ENCODE measurements around the gene METTL13. TPM values are rescaled to one million over a fixed set of nuclear protein-coding genes. Genes with fewer than 3 reads are reported as not detected.

Gene METTL13
- total and polyA plus RNA-seq, 9 of the 15 experiments (the other 6 are each of a cell fraction or from before 2014, with no cell fraction given) = 18.9 to 78.9 (median 54.9) TPM

DNA sequence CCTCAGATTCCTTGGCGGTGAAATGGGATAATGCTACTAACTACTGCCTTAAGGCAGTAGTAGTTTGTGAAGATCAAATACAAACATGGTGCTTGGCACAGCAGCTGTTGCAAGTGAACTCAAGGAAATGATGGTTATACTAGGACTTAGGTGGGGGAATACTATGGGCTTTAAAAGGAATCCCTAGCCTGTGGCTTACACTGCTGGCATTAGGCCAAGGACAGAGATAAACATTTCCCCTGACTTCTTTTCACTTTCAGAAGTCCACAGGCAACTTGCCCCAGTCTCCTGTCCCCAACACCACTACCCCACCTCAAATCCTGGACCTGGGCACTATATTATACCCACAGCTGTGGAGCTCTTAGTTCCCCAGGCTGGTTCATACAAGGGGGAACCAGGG lies 26.5 kb upstream of the METTL13 start:
- ATAC-seq (peak; percentile 57), FAIRE-seq (peak; percentile 75), DNase-seq (ENCODE audit: extremely low read depth in 1 of 4, low spot score in 3 of 4) (peak in 2 of 4 experiments; percentile 63 to 75)
- no peaks in the 10 kb centered on the region for H3K79me2 ChIP-seq (ENCODE audit: control insufficient read depth, insufficient read depth, low read length)
- ChIA-PET POLR2A (interaction anchor here (1.7 to 3.8 kb wide), 2 partner anchors 10 to 12 kb away, joined by 5 to 24 read pairs; partner anchors contain the start of gene VAMP4), CTCF (ENCODE audit: low intra/inter-chr PET ratio) (no interaction called here)
- intact Hi-C loops (cut with micrococcal nuclease) = no loop called here
- H3K27me3 ChIP-seq (ENCODE audit: control insufficient read depth in 2 of 2, insufficient read depth in 2 of 2, low read length in 2 of 2) = no peaks in the 10 kb centered on the region
- H3K4me1 ChIP-seq (replicated peaks in 1 of 2; ENCODE audit: control insufficient read depth in 2 of 2, insufficient read depth in 2 of 2, low read length in 2 of 2) = peaks cover 16 to 25% of the 10 kb centered on the region in 2 experiments
- 0 out of 2 replicates have a peak, but pooled peaks cover 4% of the 10 kb centered on the region for H3K9me3 ChIP-seq (replicated peaks; ENCODE audit: control insufficient read depth, insufficient read depth, low read depth, low read length)
- H3K36me3 ChIP-seq (ENCODE audit: control insufficient read depth, insufficient read depth, low read length) = no peaks in the 10 kb centered on the region
- no peaks in the 10 kb centered on the region for H3K9me1 ChIP-seq (ENCODE audit: control insufficient read depth, insufficient read depth, low read length)
- 77% methylated on average over 1 of the region's 1 CpG for WGBS (ENCODE audit: insufficient coverage, low coverage, missing lambda C conversion rate)
- no peaks in the 10 kb centered on the region for H4K20me1 ChIP-seq (replicated peaks; ENCODE audit: control insufficient read depth, insufficient read depth, low read length)
- no peak overlapping the region for H3K4me3 ChIP-seq
- no peak overlapping the region for H3K4me2 ChIP-seq (ENCODE audit: insufficient read depth, low read length)
- no peak overlapping the region for H3K27ac ChIP-seq (ENCODE audit: extremely low read depth, low read depth, low read length)
- H2AFZ ChIP-seq (ENCODE audit: low read depth, low read length) = peak overlapping the region; percentile 87; the same call in 1 of the 2 replicates
- BruUV-seq (replicated peaks) = no TSS peak
- in situ Hi-C loops (cut with MboI) = no loop called here
- H3K9ac ChIP-seq (ENCODE audit: insufficient read depth in 1 of 2, low read depth in 2 of 2, low read length in 2 of 2) = peak overlapping the region in 1 of 2 experiments; percentile 49; a peak in 2 of 4 replicates
- TF ChIP-seq PRDM10 (IDR thresholded peaks at IDR 0.05; ENCODE audit: partially characterized antibody) (peak; percentile 8), MGA (IDR thresholded peaks at IDR 0.05) (no peak)
- TF ChIP-seq, protein P1, sequence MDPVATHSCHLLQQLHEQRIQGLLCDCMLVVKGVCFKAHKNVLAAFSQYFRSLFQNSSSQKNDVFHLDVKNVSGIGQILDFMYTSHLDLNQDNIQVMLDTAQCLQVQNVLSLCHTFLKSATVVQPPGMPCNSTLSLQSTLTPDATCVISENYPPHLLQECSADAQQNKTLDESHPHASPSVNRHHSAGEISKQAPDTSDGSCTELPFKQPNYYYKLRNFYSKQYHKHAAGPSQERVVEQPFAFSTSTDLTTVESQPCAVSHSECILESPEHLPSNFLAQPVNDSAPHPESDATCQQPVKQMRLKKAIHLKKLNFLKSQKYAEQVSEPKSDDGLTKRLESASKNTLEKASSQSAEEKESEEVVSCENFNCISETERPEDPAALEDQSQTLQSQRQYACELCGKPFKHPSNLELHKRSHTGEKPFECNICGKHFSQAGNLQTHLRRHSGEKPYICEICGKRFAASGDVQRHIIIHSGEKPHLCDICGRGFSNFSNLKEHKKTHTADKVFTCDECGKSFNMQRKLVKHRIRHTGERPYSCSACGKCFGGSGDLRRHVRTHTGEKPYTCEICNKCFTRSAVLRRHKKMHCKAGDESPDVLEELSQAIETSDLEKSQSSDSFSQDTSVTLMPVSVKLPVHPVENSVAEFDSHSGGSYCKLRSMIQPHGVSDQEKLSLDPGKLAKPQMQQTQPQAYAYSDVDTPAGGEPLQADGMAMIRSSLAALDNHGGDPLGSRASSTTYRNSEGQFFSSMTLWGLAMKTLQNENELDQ (CRISPR knock-in tag; IDR thresholded peaks at IDR 0.05; ENCODE audit: borderline replicate concordance) = no peak
